ENCODE data around the gene NUFIP2.
"Not testable (repeated sequence)": the region's sequence is repeated elsewhere in the genome, so short reads cannot be mapped to it uniquely, and the experiment has no call there.

NUFIP2 gene, protein sequence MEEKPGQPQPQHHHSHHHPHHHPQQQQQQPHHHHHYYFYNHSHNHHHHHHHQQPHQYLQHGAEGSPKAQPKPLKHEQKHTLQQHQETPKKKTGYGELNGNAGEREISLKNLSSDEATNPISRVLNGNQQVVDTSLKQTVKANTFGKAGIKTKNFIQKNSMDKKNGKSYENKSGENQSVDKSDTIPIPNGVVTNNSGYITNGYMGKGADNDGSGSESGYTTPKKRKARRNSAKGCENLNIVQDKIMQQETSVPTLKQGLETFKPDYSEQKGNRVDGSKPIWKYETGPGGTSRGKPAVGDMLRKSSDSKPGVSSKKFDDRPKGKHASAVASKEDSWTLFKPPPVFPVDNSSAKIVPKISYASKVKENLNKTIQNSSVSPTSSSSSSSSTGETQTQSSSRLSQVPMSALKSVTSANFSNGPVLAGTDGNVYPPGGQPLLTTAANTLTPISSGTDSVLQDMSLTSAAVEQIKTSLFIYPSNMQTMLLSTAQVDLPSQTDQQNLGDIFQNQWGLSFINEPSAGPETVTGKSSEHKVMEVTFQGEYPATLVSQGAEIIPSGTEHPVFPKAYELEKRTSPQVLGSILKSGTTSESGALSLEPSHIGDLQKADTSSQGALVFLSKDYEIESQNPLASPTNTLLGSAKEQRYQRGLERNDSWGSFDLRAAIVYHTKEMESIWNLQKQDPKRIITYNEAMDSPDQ

DNA sequence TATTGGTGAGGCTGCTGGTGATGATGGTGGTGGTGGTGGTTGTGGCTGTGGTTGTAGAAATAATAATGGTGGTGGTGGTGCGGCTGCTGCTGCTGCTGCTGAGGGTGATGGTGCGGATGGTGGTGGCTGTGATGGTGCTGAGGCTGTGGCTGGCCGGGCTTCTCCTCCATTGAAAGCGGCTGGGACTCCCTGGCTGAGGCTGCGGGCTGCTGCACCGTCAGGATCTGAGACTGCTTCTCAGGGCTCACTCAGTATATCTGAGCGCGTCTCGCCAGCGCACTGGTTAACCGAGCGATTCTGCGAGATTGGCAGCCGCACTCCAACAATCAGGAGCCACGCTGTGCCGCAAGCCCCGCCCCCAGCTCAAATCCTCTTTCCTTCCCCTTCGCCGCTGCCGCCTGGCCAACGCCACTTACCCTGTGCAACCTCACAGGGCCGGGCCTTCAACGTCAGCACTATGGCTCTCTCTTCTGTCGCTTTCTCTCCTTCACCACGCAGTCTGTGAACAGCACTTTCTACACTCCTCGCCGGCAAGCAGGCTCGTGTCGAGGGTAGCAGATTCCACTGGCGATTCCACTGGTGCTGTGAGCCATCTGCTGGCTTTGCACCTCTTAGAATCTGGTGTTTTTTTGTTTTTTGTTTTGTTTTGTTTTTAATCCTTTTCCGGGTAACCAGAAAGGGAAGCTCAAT, at the start of gene NUFIP2:
TSS of gene NUFIP2 (minus strand) at position 259 of the 690 bp plus-strand sequence. CDS start at position 170, 89 bp downstream.
- DNase-seq (ENCODE audit: low spot score), result peak; percentile 100

DNA sequence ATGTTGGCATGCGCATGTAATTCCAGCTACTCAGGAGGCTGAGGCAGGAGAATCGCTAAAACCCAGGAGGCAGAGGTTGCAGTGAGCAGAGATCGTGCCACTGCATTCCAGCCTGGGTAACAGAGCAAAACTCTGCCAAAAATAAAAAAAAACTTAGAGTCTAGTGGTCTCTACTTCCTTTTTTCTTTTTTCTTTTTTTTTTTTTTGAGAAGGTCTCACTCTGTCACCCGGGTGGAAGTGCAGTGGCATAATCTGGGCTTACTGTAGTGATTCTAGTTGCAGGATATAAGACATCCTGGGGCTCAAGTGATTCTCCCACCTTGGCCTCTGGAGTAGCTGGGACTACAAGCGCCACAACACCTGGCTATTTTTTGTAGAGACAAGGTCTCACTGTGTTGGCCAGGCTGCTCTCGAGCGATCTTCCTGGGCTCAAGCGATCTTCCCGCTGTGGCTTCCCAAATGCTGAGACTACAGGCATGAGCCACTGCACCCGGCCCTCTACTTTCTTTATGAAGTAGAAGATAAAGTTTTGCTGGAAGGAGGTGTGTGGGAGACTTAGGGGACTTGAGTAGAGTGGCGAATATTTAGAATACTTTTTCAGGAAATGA, 48.3 kb upstream of the NUFIP2 start:
- no peak for DNase-seq (ENCODE audit: low spot score)

DNA sequence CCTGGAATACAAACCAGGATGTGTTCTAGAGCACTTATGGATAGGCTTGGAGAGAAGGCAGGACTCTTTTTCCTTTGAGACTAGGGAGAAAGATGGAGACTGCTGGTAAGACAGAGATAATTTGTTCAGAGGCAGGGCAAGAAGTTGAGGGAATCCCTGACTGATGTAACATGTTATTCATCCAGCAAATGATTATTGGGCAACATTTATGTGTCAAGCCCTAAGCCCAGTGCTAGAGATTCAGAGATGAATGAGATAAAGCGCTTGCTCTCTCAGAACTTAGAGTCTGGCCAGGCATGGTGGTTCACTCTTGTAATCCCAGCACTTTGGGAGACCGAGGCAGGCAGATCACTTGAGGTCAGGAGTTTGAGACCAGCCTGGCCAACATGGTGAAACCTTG, 47.8 kb upstream of the NUFIP2 start:
- DNase-seq (ENCODE audit: low spot score), result no peak

DNA sequence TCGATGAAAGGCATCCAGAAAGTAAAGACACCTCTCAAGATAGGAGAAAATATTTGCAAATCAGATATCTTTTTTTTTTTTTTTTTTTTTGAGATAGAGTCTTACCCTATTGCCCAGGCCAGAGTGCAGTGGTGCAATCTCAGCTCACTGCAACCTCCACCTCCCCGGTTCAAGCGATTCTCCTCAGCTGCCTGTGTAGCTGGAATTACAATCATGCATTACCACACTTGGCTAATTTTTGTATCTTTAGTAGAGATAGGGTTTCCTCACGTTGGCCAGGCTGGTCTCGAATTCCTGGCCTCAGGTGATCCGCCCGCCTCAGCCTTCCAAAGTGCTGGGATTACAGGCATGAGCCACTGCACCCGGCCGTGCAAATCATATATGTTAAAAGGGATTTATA, 45.1 kb upstream of the NUFIP2 start:
- DNase-seq (ENCODE audit: low spot score), result not testable (repeated sequence)

DNA sequence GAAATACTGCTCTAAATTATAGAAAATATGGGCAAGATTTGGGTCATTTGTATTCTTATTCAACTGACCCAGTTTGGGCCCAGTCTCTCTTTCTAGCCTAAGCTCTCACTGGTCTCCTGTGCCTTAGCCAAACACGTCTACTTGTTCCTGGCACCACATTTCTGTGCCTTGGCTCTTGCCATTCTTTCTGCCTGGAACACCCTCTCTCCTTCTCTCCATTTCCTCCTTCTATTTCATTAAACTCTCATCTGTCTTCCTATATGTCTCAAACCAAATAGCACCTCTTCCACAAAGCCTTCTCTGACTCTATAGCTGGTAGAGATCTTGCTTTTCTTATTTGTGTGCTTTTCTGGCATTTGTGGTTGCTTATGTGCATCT, 37.7 kb upstream of the NUFIP2 start:
- DNase-seq (ENCODE audit: low spot score), result peak; percentile 15

DNA sequence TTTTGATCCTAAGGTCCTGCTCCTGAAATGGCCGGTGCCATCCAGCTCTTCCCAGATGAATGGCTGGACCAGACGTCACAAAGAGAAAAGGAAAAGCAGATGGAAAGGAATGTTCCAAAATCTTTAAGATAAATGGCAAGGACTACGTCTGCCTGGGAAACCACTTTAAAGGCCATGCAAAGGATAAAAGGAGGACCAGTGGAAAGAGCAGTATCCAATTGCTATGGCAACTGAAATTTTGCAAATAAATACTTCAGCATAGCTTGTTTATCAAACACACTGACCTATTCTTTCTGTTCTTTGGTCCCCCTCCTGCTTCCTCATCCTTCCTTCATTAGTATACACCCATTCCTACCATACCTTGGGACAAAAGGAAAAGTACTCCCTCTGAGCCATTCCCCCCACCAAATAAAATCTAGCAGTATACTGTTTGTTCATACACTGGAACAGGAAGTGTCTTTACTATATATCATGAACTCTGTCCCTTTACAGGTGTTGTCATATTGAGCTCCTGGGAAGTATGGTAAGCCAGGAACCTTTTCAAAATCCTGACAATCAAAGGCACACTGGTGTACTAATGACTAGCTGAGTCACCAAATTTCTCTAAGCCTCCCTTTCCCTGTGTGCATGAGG, 37.2 kb upstream of the NUFIP2 start:
- no peak for DNase-seq (ENCODE audit: low spot score)

DNA sequence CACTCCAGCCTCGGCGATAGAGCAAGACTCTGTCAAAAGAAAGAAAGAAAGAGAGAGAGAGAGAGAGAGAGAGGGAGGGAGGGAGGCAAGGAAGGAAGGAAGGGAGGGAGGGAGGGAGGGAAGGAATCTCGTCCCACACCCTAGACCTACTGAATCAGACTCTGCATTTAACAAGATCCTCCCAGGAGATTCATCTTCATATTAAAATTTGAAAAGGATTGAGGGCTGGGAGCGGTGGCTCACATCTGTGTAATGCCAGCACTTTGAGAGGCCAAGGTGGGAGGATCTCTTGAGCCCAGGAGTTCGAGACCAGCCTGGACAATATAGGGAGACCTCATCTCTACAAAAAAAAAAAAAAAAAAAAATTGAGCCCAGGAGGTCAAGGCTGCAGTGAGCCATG, 33.5 kb upstream of the NUFIP2 start:
- no peak for DNase-seq (ENCODE audit: low spot score)

DNA sequence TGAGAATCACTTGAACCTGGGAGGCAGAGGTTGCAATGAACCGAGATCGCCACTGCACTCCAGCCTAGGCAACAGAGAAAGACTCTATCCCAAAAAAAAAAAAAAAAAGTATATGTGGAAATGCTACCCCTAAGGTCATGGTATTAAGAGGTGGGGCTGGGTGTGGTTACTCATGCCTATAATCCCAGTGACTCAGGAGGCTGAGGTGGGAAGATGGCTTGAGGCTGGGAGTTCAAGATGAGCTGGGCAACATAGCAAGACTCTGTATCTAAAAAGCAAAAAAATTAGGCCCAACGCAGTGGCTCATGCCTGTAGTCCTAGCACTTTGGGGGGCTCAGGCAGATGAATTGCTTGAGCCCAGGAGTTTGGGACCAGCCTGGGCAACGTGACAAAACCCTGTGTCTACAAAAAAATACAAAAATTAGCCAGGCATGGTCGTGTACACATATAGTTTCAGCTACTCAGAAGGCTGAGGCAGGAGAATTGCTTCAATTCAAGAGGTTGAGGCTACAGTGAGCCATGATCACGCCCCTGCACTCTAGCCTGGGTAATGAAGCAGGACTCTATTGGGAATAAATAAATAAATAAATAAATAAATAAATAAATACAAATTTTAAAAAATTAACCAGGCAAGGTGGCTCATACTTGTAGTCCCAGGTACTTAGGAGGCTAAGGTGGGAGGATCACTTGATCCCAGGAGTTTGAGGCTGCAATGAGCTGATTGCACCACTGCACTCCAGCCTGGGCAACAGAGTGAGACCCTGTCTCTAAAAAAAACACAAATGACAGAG, 32.3 kb upstream of the NUFIP2 start:
- no peak for DNase-seq (ENCODE audit: low spot score)

DNA sequence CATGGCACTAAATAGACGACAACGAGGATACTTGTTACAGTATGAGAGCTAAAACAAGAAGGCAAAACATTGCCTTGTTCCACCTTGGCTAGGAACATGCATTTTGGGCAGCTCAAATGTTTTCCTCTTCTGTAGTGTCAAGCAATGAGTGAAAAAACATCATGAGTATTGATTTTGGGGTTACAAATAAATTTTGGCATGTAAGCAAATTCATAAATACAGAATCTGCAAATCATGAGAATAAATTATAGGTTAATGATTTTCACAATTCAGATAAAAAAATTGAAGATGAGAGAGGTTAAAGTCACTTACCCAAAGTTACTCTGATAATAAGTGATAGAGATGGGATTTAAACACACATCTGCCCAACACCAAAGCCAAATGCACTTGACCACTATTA, 28.4 kb upstream of the NUFIP2 start:
- no peak for DNase-seq (ENCODE audit: low spot score)

DNA sequence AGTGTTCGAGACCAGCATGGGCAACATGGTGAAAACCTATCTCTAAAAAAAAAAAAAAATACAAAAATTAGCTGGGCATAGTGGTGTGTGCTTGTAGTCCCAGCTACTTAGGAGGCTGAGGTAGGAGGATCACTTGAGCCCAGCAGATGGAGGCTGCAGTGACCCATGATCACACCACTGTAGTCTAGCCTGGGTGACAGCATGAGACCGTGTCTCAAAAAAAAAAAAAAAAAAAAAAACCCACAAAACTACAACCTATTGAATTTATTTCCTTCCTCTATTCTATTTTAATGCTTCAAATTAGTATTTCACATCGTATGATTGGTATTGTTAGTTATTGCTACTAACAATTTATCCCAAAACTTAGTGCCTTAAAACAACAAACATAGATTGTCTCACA, 9.4 kb upstream of the NUFIP2 start:
- no peak for DNase-seq (ENCODE audit: low spot score)

DNA sequence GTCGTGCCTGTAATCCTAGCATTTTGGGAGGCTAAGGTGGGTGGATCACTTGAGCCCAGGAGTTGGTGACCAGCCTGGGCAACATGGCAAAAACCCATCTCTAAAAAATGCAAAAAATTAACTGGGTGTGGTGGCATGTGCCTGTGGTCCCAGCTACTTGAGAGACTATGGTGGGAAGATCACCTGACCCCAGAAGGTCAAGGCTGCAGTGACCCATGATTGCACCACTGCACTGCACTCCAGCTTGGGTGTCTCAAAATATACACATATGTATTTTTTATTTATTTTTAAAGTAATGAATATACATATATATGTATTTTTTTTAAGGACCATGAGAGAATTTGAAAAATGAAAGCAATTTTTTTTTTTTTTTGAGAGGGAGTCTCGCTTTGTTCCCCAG, 5.1 kb upstream of the NUFIP2 start:
- no peak for DNase-seq (ENCODE audit: low spot score)

DNA sequence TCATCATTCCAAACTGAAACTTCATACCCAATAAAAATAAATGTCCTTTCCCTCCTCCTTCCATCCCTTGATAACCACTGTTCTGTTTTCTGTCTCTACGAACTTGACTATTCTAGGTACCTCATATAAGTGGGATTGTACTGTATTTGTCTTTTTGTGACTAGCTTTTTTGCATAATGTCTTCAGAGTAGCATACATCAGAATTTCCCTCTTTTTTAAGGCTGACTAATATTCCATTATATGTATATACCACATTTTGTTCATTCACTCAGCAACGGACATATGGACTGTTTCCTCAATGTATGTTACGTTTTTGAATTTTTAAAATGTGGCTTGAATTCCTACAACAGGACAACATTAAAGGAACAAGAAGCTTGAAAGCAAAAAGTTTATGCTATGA, 1.5 kb upstream of the NUFIP2 start:
- no peak for DNase-seq (ENCODE audit: low spot score)

DNA sequence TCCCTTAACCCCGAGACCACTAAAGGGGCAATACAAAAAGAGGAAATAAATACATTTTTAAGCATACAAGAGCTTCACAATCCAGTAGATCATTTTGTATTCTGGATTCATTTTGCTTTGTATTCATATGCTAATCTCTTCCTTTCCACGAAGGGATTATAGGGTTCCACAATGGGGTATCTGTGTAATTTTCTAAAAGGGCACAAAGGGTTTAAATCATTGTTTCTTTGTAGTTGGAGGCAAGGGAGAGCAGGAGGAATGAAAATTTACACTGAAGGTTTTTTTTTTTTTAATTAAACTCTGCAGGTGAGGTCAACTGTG, 592 bp upstream of the NUFIP2 start:
- no peak for DNase-seq (ENCODE audit: low spot score)

DNA sequence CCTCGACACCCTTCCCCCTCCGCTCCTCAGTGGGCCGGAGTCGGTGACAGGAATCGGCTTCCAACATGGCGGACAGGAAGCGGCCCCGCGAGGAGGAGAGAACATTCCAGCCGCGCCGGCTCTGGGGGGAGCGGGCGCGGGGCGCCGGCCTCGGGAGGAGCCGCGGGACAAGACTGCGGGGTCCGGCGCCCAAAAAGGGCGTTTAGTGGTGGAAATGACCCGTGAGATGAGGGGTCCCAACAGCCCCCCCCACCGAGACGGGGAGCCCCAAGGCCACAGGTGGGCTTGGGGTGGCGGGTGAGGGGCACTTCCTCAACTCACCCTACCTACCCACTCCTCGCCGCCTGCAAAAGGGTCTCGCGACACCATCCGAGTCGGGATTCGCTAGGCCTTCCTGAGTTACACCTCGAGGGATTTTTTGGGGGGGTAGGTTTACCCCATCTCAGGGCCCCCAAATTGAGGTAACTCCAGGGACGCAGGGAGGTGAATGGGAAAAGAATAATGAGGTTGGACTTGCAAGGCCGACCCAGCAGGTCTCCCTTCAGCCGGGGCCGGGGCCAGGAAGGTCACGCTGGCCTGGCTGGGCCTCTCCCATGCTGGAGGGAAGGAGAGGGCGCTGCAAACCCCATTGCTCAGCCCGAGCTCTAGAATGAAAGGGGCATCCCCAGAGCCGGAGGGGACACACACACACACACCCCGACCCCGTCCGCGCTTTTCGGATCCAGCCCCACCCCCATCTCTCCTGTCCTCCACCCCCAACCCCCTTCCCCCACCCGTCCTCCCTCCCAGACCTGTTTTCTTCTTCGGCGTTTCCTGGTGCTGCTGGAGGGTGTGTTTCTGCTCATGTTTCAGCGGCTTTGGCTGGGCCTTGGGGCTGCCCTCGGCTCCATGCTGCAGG, 707 bp downstream of the NUFIP2 start:
- DNase-seq (ENCODE audit: low spot score), result peak; percentile 41

DNA sequence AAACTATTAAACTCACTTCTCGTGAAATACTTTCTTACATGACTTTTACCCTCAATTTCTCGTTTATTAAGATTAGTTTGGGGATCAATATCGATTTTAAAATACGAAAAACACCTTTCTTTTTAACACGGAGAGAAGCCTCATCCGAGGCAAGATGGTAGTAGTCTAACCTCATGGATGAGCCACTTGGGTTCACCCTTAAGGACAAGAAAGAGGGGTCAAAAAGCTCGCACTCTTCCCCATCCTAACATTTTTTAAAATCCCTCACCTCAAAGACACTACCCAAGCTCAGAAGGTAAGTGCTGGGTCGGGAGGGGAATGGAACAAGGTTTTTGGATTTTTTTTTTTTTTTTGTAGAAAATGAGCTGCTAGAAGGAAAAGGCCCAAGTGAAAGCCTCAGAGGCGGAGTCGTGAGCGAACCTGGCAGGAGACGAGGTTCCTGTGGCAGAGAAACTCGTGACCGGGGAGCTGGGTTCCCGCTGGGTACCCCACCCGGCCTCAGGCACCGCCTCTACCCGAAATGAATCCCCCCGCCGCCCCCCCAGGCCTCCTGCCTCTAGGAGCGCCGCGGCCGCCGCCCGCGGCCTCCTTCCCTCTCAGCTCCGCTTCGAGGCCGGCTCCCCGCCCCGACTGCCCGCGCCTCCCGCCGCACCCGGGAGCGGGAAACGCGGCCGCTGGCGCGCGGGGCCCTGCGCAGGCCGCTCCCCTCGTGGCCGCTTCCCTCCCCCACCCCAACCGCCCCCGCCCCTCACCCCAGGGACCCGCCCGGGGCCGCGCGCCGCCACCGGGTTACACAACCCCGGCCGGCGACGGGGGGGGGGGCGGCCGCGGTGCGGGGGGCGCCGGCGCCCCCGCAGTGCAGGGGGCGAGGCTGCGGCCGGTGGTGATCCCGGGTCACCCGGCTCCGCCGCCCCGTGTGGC, 1.6 kb downstream of the NUFIP2 start:
- DNase-seq (ENCODE audit: low spot score), result peak; percentile 53

DNA sequence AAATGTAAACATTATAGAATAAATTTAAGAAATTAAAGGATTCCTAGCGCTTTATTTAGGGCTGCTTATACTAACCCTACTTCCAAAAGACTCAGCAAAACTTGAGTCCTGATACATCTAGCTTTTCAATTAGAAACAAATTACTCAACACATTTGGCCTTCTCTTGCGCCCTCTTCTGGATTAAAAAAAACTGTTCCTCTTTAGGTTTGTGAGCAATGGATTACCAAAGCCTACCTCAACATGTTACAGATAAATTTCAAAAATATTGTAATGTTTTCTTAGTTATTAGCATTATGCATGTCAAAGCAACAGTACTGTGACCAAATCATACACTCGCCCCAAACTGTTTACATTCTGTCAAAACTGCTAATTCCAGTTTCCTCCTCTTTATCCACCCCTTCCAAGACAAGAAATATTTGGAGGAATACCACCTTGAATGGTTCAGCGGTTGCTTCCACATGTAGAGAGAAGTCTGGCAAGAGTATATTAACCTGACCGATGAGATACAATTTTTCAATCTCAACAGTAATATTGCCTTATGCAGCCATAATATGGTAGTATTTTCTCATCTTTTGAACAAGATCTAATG, 2.7 kb downstream of the NUFIP2 start:
- DNase-seq (ENCODE audit: low spot score), result peak; percentile 85

DNA sequence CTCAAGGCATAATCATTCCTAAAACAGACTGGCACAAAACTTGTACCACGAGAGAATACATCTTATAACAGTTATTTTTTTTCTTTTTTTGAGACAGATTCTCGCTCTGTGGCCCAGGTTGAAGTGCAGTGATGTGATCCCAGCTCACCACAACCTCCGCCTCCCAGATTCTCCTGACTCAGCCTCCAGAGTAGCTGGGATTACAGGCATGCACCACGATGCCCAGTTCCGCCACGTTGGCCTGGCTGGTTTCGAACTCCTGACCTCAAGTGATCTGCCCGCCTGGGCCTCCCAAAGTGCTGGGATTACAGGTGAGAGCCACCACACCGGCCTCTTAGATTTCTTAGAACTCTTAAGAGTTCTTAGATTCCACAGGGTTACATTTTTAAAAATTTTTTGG, 4.1 kb downstream of the NUFIP2 start:
- DNase-seq (ENCODE audit: low spot score), result no peak

DNA sequence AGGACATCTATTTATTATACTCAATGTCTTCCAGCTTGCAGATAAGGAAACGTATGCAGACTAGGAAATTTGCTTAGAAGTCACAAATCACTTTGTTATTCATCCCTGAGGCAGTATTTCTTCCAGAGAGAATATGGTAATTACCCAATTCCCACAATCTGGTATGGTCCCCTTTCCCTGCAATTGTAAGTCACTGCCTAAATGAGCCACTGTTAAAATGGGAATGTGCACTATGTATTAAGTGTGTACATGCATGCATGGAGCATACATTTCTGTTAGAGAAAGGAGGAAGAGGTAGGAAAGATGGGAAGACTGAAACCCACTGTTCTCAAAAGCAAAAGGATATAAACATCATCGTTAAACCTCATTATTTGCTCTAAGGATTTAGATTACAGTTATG, 10.0 kb downstream of the NUFIP2 start:
- DNase-seq (ENCODE audit: low spot score), result no peak

DNA sequence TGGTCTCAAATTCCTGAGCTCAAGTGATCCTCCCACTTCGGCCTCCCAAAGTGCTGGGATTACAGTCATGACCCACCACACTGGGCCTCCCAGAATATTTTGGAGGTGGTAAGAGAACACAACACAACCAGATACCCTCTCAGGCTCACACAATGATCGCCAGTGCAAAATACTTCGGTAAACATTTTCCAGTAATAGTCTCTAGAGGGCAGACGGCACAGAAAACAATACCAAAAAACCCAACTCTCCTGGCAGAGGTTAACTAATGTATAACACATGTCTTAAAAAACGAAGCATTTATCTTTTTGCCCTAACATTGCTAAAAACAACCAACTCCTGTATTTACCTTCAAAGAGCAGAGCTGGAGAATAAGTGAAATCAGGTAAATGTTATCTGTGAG, 10.5 kb downstream of the NUFIP2 start:
- DNase-seq (ENCODE audit: low spot score), result peak; percentile 20
